Glomerular visceral epithelial cell (primary cell): Measurements from ENCODE around the gene TTC9C.
"Not testable (repeated sequence)": the region's sequence is repeated elsewhere in the genome, so short reads cannot be mapped to it uniquely, and the experiment has no call there.

Experiments
- DNase-seq: peaks from one replicate; pipeline ENCODE4 v3.0.0-alpha.2; 2016; ENCODE audit errors: extremely low spot score

The TTC9C gene

GRCh38 chr11:62728171-62728988, at the start of gene TTC9C:
TTC9C (plus strand) TSS chr11:62728486; CDS start chr11:62728849, 363 bp downstream.
- peak; percentile 83 for DNase-seq

GRCh38 chr11:62678770-62679696, 49.3 kb upstream of the TTC9C start, which contains the start of gene UBXN1:
UBXN1 (minus strand) TSS chr11:62679073; CDS start chr11:62678923, 150 bp downstream.
- DNase-seq: peak; percentile 78

GRCh38 chr11:62680825-62681240, 47.5 kb upstream of the TTC9C start:
- peak; percentile 76 for DNase-seq

GRCh38 chr11:62682518-62682917, 45.8 kb upstream of the TTC9C start:
- DNase-seq: no peak

GRCh38 chr11:62687508-62688396, 40.5 kb upstream of the TTC9C start:
- no peak for DNase-seq

GRCh38 chr11:62688491-62688890, 39.8 kb upstream of the TTC9C start:
- DNase-seq: no peak

- DNase-seq: peak; percentile 42
Measured at GRCh38 chr11:62689421-62690183, 38.7 kb upstream of the TTC9C start, which contains the start of gene LRRN4CL. LRRN4CL (minus strand) TSS chr11:62689530; CDS start chr11:62688508, 1,022 bp downstream.

- not testable (repeated sequence) for DNase-seq
Measured at GRCh38 chr11:62693624-62694023, 34.7 kb upstream of the TTC9C start.

GRCh38 chr11:62694455-62695167, 33.7 kb upstream of the TTC9C start:
- DNase-seq: peak; percentile 52

GRCh38 chr11:62702246-62702645, 26.0 kb upstream of the TTC9C start:
- DNase-seq: no peak

GRCh38 chr11:62703921-62704320, 24.4 kb upstream of the TTC9C start:
- DNase-seq: not testable (repeated sequence)

GRCh38 chr11:62705413-62705812, 22.9 kb upstream of the TTC9C start:
- no peak for DNase-seq

- DNase-seq: peak; percentile 95
Measured at GRCh38 chr11:62705880-62706849, 22.1 kb upstream of the TTC9C start.

- no peak for DNase-seq
Measured at GRCh38 chr11:62706850-62707247, 21.4 kb upstream of the TTC9C start.

- no peak for DNase-seq
Measured at GRCh38 chr11:62707277-62707861, 20.9 kb upstream of the TTC9C start, which contains the start of the genes BSCL2 and GNG3. BSCL2 (minus strand) TSS chr11:62707424; CDS start chr11:62707195, 229 bp downstream. GNG3 (plus strand) TSS chr11:62707676; CDS start chr11:62708296, 620 bp downstream.

- DNase-seq: no peak
Measured at GRCh38 chr11:62708392-62708791, 19.9 kb upstream of the TTC9C start.

- no peak for DNase-seq
Measured at GRCh38 chr11:62708793-62709192, 19.5 kb upstream of the TTC9C start.
